ENCODE measurements around the gene SEC61B. TPM values are rescaled to one million over a fixed set of nuclear protein-coding genes. Genes with fewer than 3 reads are reported as not detected.

SEC61B gene
- polyA plus RNA-seq, 2 donors, result 141 to 181 TPM

GRCh38 chr9:99249619-99250018 lies 27.5 kb downstream of the SEC61B start:
- H3K4me3 ChIP-seq (ENCODE audit: low read depth in 1 of 2, low read length in 2 of 2), result no peak overlapping the region
- no peak overlapping the region for H3K27ac ChIP-seq (ENCODE audit: low read depth in 2 of 2, low read length in 1 of 2)
- no peaks in the 10 kb centered on the region for H3K27me3 ChIP-seq (ENCODE audit: control insufficient read depth in 1 of 2, insufficient read depth in 2 of 2, low read length in 2 of 2)
- no peaks in the 10 kb centered on the region for H3K9me3 ChIP-seq (ENCODE audit: control insufficient read depth in 2 of 2, insufficient read depth in 1 of 2, low read depth in 1 of 2, low read length in 1 of 2)
- H3K36me3 ChIP-seq (ENCODE audit: control insufficient read depth in 2 of 2, insufficient read depth in 2 of 2, low read length in 1 of 2), result no peaks in the 10 kb centered on the region
- no peaks in the 10 kb centered on the region for H3K4me1 ChIP-seq (ENCODE audit: control insufficient read depth in 2 of 2, insufficient read depth in 2 of 2, low read length in 1 of 2)

DNA sequence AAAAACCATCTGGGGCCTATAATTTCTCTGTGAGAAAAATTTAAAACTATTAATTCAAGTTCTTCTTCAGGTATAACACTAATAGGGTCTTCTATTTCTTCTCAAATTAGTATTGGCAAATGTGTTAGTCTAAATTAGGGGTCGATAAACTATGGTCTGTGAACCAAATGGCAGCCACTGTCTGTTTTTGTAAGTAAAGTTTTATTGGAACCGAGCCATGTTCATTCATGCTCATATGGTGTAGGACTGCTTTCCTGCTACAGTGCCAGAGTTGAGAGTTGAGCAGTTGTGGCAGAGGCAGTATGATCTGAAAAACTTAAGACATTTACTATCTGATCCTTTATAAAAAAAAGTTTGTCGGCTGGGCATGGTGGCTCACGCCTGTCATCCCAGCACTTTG lies 29.1 kb downstream of the SEC61B start:
- no peak overlapping the region for H3K4me3 ChIP-seq (ENCODE audit: low read depth in 1 of 2, low read length in 2 of 2)
- H3K27ac ChIP-seq (ENCODE audit: low read depth in 2 of 2, low read length in 1 of 2), result no peak overlapping the region

GRCh38 chr9:99253134-99253533 lies 31.1 kb downstream of the SEC61B start:
- no peaks in the 10 kb centered on the region for H3K36me3 ChIP-seq (ENCODE audit: control insufficient read depth in 2 of 2, insufficient read depth in 2 of 2, low read length in 1 of 2)
- 94 to 96% methylated on average over 2 of the region's 2 CpGs for WGBS, 2 donors
- no peak overlapping the region for H3K27ac ChIP-seq (ENCODE audit: low read depth in 2 of 2, low read length in 1 of 2)
- H3K9me3 ChIP-seq (ENCODE audit: control insufficient read depth in 2 of 2, insufficient read depth in 1 of 2, low read depth in 1 of 2, low read length in 1 of 2), result no peaks in the 10 kb centered on the region
- no peaks in the 10 kb centered on the region for H3K27me3 ChIP-seq (ENCODE audit: control insufficient read depth in 1 of 2, insufficient read depth in 2 of 2, low read length in 2 of 2)
- H3K4me3 ChIP-seq (ENCODE audit: low read depth in 1 of 2, low read length in 2 of 2), result no peak overlapping the region
- no peaks in the 10 kb centered on the region for H3K4me1 ChIP-seq (ENCODE audit: control insufficient read depth in 2 of 2, insufficient read depth in 2 of 2, low read length in 1 of 2)

More for the DNA sequence above, 29.1 kb downstream of the SEC61B start:
- H3K9me3 ChIP-seq (ENCODE audit: control insufficient read depth in 2 of 2, insufficient read depth in 1 of 2, low read depth in 1 of 2, low read length in 1 of 2), result no peaks in the 10 kb centered on the region
- 86 to 90% methylated on average over 4 of the region's 4 CpGs for WGBS, 2 donors
- H3K36me3 ChIP-seq (ENCODE audit: control insufficient read depth in 2 of 2, insufficient read depth in 2 of 2, low read length in 1 of 2), result no peaks in the 10 kb centered on the region
- no peaks in the 10 kb centered on the region for H3K4me1 ChIP-seq (ENCODE audit: control insufficient read depth in 2 of 2, insufficient read depth in 2 of 2, low read length in 1 of 2)
- no peaks in the 10 kb centered on the region for H3K27me3 ChIP-seq (ENCODE audit: control insufficient read depth in 1 of 2, insufficient read depth in 2 of 2, low read length in 2 of 2)

DNA sequence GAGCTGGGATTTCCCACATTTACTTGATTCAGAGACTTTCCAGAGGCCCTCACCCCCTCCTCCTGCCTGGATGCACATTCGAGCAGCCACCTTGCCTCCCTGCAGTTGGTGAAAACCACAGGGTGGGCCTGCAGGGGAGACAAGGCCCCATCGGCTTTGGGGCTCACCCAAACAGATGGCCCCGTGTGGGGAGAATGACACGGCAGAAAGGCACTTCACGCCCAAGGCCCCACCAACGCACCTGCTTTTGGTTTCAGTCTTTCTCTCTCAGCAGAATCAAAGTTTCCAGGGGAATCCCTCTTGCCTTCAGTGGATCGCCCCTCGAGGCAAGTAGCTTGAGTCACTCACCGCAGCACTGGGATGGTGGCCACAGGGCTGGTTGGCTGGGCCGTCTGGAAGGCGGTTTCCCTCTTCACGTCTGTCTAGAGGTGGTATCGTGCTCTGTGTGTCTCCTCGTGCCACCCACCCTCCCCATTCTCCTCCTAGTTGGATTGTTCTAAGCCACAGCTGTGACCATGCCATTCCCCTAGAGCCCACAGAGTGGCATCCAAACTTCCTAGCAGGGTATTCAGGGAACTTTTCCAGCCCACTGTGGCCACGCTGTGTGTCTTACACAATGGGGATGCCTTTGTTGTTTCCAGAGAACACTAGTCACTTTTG lies 31.8 kb downstream of the SEC61B start:
- Histone ChIP-seq H3K9me3 (ENCODE audit: control insufficient read depth in 2 of 2, insufficient read depth in 1 of 2, low read depth in 1 of 2, low read length in 1 of 2) (no peaks in the 10 kb centered on the region), H3K27ac (ENCODE audit: low read depth in 2 of 2, low read length in 1 of 2) (no peak overlapping the region), H3K27me3 (ENCODE audit: control insufficient read depth in 1 of 2, insufficient read depth in 2 of 2, low read length in 2 of 2) (no peaks in the 10 kb centered on the region), H3K4me1 (ENCODE audit: control insufficient read depth in 2 of 2, insufficient read depth in 2 of 2, low read length in 1 of 2) (no peaks in the 10 kb centered on the region), H3K36me3 (ENCODE audit: control insufficient read depth in 2 of 2, insufficient read depth in 2 of 2, low read length in 1 of 2) (no peaks in the 10 kb centered on the region), H3K4me3 (ENCODE audit: low read depth in 1 of 2, low read length in 2 of 2) (no peak overlapping the region)
- WGBS, 2 donors, result 42 to 54% methylated on average over 15 of the region's 15 CpGs

DNA sequence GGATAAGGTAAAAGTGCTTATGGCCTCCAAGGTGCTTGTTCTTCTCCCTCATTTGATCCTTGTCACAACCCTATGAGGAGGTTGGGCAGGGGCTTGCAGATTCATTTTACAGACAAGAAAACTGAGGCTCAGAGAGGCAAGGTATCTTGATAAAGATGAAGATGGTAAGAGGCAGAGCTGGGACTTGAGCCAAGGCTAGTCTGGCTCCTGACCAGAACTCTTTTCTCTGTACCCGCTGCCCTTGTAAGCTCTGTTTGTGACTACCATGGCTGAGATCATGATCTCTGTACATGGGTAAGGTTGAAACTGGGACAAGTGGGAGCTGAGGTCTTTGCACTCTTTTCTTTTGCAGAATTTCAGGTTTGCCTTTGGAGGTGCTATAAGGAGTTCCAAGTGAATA lies 33.6 kb downstream of the SEC61B start:
- Histone ChIP-seq H3K27me3 (ENCODE audit: control insufficient read depth in 1 of 2, insufficient read depth in 2 of 2, low read length in 2 of 2) (no peaks in the 10 kb centered on the region), H3K27ac (ENCODE audit: low read depth in 2 of 2, low read length in 1 of 2) (no peak overlapping the region), H3K4me3 (ENCODE audit: low read depth in 1 of 2, low read length in 2 of 2) (no peak overlapping the region), H3K4me1 (ENCODE audit: control insufficient read depth in 2 of 2, insufficient read depth in 2 of 2, low read length in 1 of 2) (peaks cover 2 to 6% of the 10 kb centered on the region in 2 donors), H3K36me3 (ENCODE audit: control insufficient read depth in 2 of 2, insufficient read depth in 2 of 2, low read length in 1 of 2) (no peaks in the 10 kb centered on the region), H3K9me3 (ENCODE audit: control insufficient read depth in 2 of 2, insufficient read depth in 1 of 2, low read depth in 1 of 2, low read length in 1 of 2) (no peaks in the 10 kb centered on the region)
- 79 to 84% methylated on average over 1 of the region's 1 CpG for WGBS, 2 donors

GRCh38 chr9:99257723-99258389 lies 35.8 kb downstream of the SEC61B start:
- Histone ChIP-seq H3K4me3 (ENCODE audit: low read depth in 1 of 2, low read length in 2 of 2) (no peak overlapping the region), H3K27me3 (ENCODE audit: control insufficient read depth in 1 of 2, insufficient read depth in 2 of 2, low read length in 2 of 2) (no peaks in the 10 kb centered on the region), H3K9me3 (ENCODE audit: control insufficient read depth in 2 of 2, insufficient read depth in 1 of 2, low read depth in 1 of 2, low read length in 1 of 2) (no peaks in the 10 kb centered on the region), H3K27ac (ENCODE audit: low read depth in 2 of 2, low read length in 1 of 2) (no peak overlapping the region), H3K36me3 (ENCODE audit: control insufficient read depth in 2 of 2, insufficient read depth in 2 of 2, low read length in 1 of 2) (no peaks in the 10 kb centered on the region), H3K4me1 (ENCODE audit: control insufficient read depth in 2 of 2, insufficient read depth in 2 of 2, low read length in 1 of 2) (peaks cover 2 to 6% of the 10 kb centered on the region in 2 donors)
- 95 to 98% methylated on average over 8 of the region's 8 CpGs for WGBS, 2 donors

DNA sequence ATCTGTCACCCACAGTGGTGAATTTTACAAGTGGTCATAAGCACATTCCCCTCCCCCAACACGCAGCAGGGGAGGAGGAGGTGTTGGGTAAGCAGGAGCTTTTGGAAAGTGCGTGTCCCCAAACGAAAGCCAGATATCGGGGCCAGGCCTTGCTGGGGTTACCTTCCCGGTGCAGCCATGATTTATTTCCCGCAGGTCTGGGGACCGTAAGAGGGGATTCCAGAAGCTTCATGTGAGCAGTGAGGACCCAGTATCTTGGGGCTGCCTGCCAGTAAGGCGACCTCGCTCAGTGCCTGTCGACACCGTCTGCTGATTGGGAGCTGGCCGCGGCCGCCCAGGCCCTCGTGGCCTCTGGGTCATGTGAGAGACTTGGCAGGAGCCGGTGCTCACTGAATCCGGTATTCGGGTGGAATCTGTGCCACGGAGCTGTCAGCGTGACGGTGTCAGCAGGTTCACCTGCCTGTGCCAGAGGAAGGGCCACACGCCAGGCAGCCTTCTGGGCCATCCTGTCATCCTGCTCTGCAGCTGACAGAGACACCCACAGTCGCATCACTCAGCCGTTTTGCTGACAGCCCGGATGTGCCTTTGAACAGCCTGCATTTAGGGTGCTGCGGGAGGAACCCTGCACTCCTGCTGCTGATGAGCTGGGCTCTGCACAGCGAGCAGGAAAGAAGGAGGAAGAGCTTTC lies 37.3 kb downstream of the SEC61B start:
- H3K4me1 ChIP-seq (ENCODE audit: control insufficient read depth in 2 of 2, insufficient read depth in 2 of 2, low read length in 1 of 2), result peaks cover 2 to 6% of the 10 kb centered on the region in 2 donors
- 16 to 18% methylated on average over 27 of the region's 27 CpGs for WGBS, 2 donors
- H3K36me3 ChIP-seq (ENCODE audit: control insufficient read depth in 2 of 2, insufficient read depth in 2 of 2, low read length in 1 of 2), result no peaks in the 10 kb centered on the region
- H3K27me3 ChIP-seq (ENCODE audit: control insufficient read depth in 1 of 2, insufficient read depth in 2 of 2, low read length in 2 of 2), result no peaks in the 10 kb centered on the region
- no peaks in the 10 kb centered on the region for H3K9me3 ChIP-seq (ENCODE audit: control insufficient read depth in 2 of 2, insufficient read depth in 1 of 2, low read depth in 1 of 2, low read length in 1 of 2)
- peak overlapping the region in 1 of 2 donors; percentile 73 for H3K27ac ChIP-seq (ENCODE audit: low read depth in 2 of 2, low read length in 1 of 2)
- peak overlapping the region; percentile 17 to 39 for H3K4me3 ChIP-seq (ENCODE audit: low read depth in 1 of 2, low read length in 2 of 2)

DNA sequence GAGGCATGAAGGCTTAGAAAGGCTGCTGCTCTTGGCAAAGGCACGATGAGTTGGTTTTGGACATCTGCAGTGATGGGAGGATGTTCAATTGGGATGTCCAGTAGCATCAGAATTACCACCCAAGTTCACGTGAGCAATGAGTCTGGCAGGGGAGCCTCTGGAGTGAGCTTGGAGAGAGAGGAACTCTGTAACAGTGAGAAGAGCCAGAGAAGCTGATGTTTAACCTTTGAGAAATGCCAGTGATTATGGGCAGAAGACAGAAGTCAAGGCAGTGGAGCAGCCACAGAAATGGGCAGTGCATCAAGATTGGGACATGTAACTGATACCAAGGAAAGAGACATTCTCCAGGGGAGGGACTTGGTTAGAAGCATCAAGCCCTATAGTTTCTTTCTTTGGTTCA lies 39.8 kb downstream of the SEC61B start:
- WGBS, 2 donors, result 82% methylated on average over 2 of the region's 2 CpGs
- Histone ChIP-seq H3K9me3 (ENCODE audit: control insufficient read depth in 2 of 2, insufficient read depth in 1 of 2, low read depth in 1 of 2, low read length in 1 of 2) (no peaks in the 10 kb centered on the region), H3K36me3 (ENCODE audit: control insufficient read depth in 2 of 2, insufficient read depth in 2 of 2, low read length in 1 of 2) (no peaks in the 10 kb centered on the region), H3K27me3 (ENCODE audit: control insufficient read depth in 1 of 2, insufficient read depth in 2 of 2, low read length in 2 of 2) (no peaks in the 10 kb centered on the region), H3K4me3 (ENCODE audit: low read depth in 1 of 2, low read length in 2 of 2) (no peak overlapping the region), H3K4me1 (ENCODE audit: control insufficient read depth in 2 of 2, insufficient read depth in 2 of 2, low read length in 1 of 2) (peaks cover 2 to 6% of the 10 kb centered on the region in 2 donors), H3K27ac (ENCODE audit: low read depth in 2 of 2, low read length in 1 of 2) (no peak overlapping the region)

GRCh38 chr9:99262949-99263418 lies 40.9 kb downstream of the SEC61B start:
- H3K4me1 ChIP-seq (ENCODE audit: control insufficient read depth in 2 of 2, insufficient read depth in 2 of 2, low read length in 1 of 2), result peaks cover 2 to 6% of the 10 kb centered on the region in 2 donors
- no peak overlapping the region for H3K27ac ChIP-seq (ENCODE audit: low read depth in 2 of 2, low read length in 1 of 2)
- H3K9me3 ChIP-seq (ENCODE audit: control insufficient read depth in 2 of 2, insufficient read depth in 1 of 2, low read depth in 1 of 2, low read length in 1 of 2), result no peaks in the 10 kb centered on the region
- 76 to 87% methylated on average over 7 of the region's 7 CpGs for WGBS, 2 donors
- H3K4me3 ChIP-seq (ENCODE audit: low read depth in 1 of 2, low read length in 2 of 2), result no peak overlapping the region
- H3K27me3 ChIP-seq (ENCODE audit: control insufficient read depth in 1 of 2, insufficient read depth in 2 of 2, low read length in 2 of 2), result no peaks in the 10 kb centered on the region
- H3K36me3 ChIP-seq (ENCODE audit: control insufficient read depth in 2 of 2, insufficient read depth in 2 of 2, low read length in 1 of 2), result no peaks in the 10 kb centered on the region

Measured in esophagus (tissue), 2 donors.